ENCODE results near the gene COL4A2.

Gene COL4A2

GRCh38 chr13:110333837-110334236 is 26.8 kb downstream of the COL4A2 start:
- no peaks in the 10 kb centered on the region for H3K36me3 ChIP-seq (ENCODE audit: control insufficient read depth, insufficient read depth, low read length)
- H3K4me3 ChIP-seq (ENCODE audit: low read depth, low read length): no peak overlapping the region
- H3K4me1 ChIP-seq (ENCODE audit: control insufficient read depth, insufficient read depth, low read length): peaks cover 7% of the 10 kb centered on the region
- H3K9me3 ChIP-seq (ENCODE audit: control insufficient read depth, insufficient read depth, low read length): no peaks in the 10 kb centered on the region
- no peaks in the 10 kb centered on the region for H3K27me3 ChIP-seq (ENCODE audit: control insufficient read depth, insufficient read depth, low read length)
- no peak overlapping the region for H3K9ac ChIP-seq (ENCODE audit: low read depth, low read length)

GRCh38 chr13:110334256-110334655 is 27.2 kb downstream of the COL4A2 start:
- Histone ChIP-seq H3K9ac (ENCODE audit: low read depth, low read length) (no peak overlapping the region), H3K9me3 (ENCODE audit: control insufficient read depth, insufficient read depth, low read length) (no peaks in the 10 kb centered on the region), H3K27me3 (ENCODE audit: control insufficient read depth, insufficient read depth, low read length) (no peaks in the 10 kb centered on the region), H3K4me1 (ENCODE audit: control insufficient read depth, insufficient read depth, low read length) (peaks cover 7% of the 10 kb centered on the region), H3K4me3 (ENCODE audit: low read depth, low read length) (no peak overlapping the region), H3K36me3 (ENCODE audit: control insufficient read depth, insufficient read depth, low read length) (no peaks in the 10 kb centered on the region)

- Histone ChIP-seq H3K4me3 (ENCODE audit: low read depth, low read length) (no peak overlapping the region), H3K36me3 (ENCODE audit: control insufficient read depth, insufficient read depth, low read length) (no peaks in the 10 kb centered on the region), H3K9ac (ENCODE audit: low read depth, low read length) (no peak overlapping the region), H3K9me3 (ENCODE audit: control insufficient read depth, insufficient read depth, low read length) (no peaks in the 10 kb centered on the region), H3K27me3 (ENCODE audit: control insufficient read depth, insufficient read depth, low read length) (no peaks in the 10 kb centered on the region), H3K4me1 (ENCODE audit: control insufficient read depth, insufficient read depth, low read length) (peaks cover 5% of the 10 kb centered on the region)
These were observed 27.9 kb downstream of the COL4A2 start for GRCh38 chr13:110334841-110335490.

GRCh38 chr13:110336108-110336507 is 29.0 kb downstream of the COL4A2 start:
- Histone ChIP-seq H3K4me3 (ENCODE audit: low read depth, low read length) (no peak overlapping the region), H3K9me3 (ENCODE audit: control insufficient read depth, insufficient read depth, low read length) (no peaks in the 10 kb centered on the region), H3K36me3 (ENCODE audit: control insufficient read depth, insufficient read depth, low read length) (no peaks in the 10 kb centered on the region), H3K4me1 (ENCODE audit: control insufficient read depth, insufficient read depth, low read length) (peaks cover 5% of the 10 kb centered on the region), H3K9ac (ENCODE audit: low read depth, low read length) (no peak overlapping the region), H3K27me3 (ENCODE audit: control insufficient read depth, insufficient read depth, low read length) (no peaks in the 10 kb centered on the region)

- Histone ChIP-seq H3K4me3 (ENCODE audit: low read depth, low read length) (no peak overlapping the region), H3K9ac (ENCODE audit: low read depth, low read length) (no peak overlapping the region), H3K27me3 (ENCODE audit: control insufficient read depth, insufficient read depth, low read length) (no peaks in the 10 kb centered on the region), H3K4me1 (ENCODE audit: control insufficient read depth, insufficient read depth, low read length) (peaks cover 6% of the 10 kb centered on the region), H3K9me3 (ENCODE audit: control insufficient read depth, insufficient read depth, low read length) (no peaks in the 10 kb centered on the region), H3K36me3 (ENCODE audit: control insufficient read depth, insufficient read depth, low read length) (no peaks in the 10 kb centered on the region)
These were observed 29.6 kb downstream of the COL4A2 start for GRCh38 chr13:110336681-110337080.

GRCh38 chr13:110337247-110337646 is 30.2 kb downstream of the COL4A2 start:
- no peaks in the 10 kb centered on the region for H3K27me3 ChIP-seq (ENCODE audit: control insufficient read depth, insufficient read depth, low read length)
- peaks cover 11% of the 10 kb centered on the region for H3K4me1 ChIP-seq (ENCODE audit: control insufficient read depth, insufficient read depth, low read length)
- H3K9ac ChIP-seq (ENCODE audit: low read depth, low read length): no peak overlapping the region
- H3K4me3 ChIP-seq (ENCODE audit: low read depth, low read length): no peak overlapping the region
- H3K9me3 ChIP-seq (ENCODE audit: control insufficient read depth, insufficient read depth, low read length): no peaks in the 10 kb centered on the region
- H3K36me3 ChIP-seq (ENCODE audit: control insufficient read depth, insufficient read depth, low read length): no peaks in the 10 kb centered on the region

GRCh38 chr13:110338441-110339101 is 31.5 kb downstream of the COL4A2 start:
- H3K4me1 ChIP-seq (ENCODE audit: control insufficient read depth, insufficient read depth, low read length): peaks cover 12% of the 10 kb centered on the region

GRCh38 chr13:110339263-110339662 is 32.2 kb downstream of the COL4A2 start:
- Histone ChIP-seq H3K4me3 (ENCODE audit: low read depth, low read length) (no peak overlapping the region), H3K9me3 (ENCODE audit: control insufficient read depth, insufficient read depth, low read length) (no peaks in the 10 kb centered on the region), H3K9ac (ENCODE audit: low read depth, low read length) (no peak overlapping the region), H3K36me3 (ENCODE audit: control insufficient read depth, insufficient read depth, low read length) (no peaks in the 10 kb centered on the region), H3K4me1 (ENCODE audit: control insufficient read depth, insufficient read depth, low read length) (peaks cover 12% of the 10 kb centered on the region), H3K27me3 (ENCODE audit: control insufficient read depth, insufficient read depth, low read length) (no peaks in the 10 kb centered on the region)

More at GRCh38 chr13:110338441-110339101, 31.5 kb downstream of the COL4A2 start:
- no peaks in the 10 kb centered on the region for H3K27me3 ChIP-seq (ENCODE audit: control insufficient read depth, insufficient read depth, low read length)
- no peak overlapping the region for H3K9ac ChIP-seq (ENCODE audit: low read depth, low read length)
- no peak overlapping the region for H3K4me3 ChIP-seq (ENCODE audit: low read depth, low read length)
- H3K9me3 ChIP-seq (ENCODE audit: control insufficient read depth, insufficient read depth, low read length): no peaks in the 10 kb centered on the region
- H3K36me3 ChIP-seq (ENCODE audit: control insufficient read depth, insufficient read depth, low read length): no peaks in the 10 kb centered on the region

- H3K9ac ChIP-seq (ENCODE audit: low read depth, low read length): no peak overlapping the region
These were observed 33.0 kb downstream of the COL4A2 start for GRCh38 chr13:110339975-110340550.

GRCh38 chr13:110340812-110341444 is 33.8 kb downstream of the COL4A2 start:
- no peak overlapping the region for H3K4me3 ChIP-seq (ENCODE audit: low read depth, low read length)
- H3K4me1 ChIP-seq (ENCODE audit: control insufficient read depth, insufficient read depth, low read length): peaks cover 12% of the 10 kb centered on the region

More at GRCh38 chr13:110339975-110340550, 33.0 kb downstream of the COL4A2 start:
- no peaks in the 10 kb centered on the region for H3K27me3 ChIP-seq (ENCODE audit: control insufficient read depth, insufficient read depth, low read length)
- no peaks in the 10 kb centered on the region for H3K36me3 ChIP-seq (ENCODE audit: control insufficient read depth, insufficient read depth, low read length)
- H3K4me3 ChIP-seq (ENCODE audit: low read depth, low read length): no peak overlapping the region
- H3K9me3 ChIP-seq (ENCODE audit: control insufficient read depth, insufficient read depth, low read length): no peaks in the 10 kb centered on the region
- peaks cover 12% of the 10 kb centered on the region for H3K4me1 ChIP-seq (ENCODE audit: control insufficient read depth, insufficient read depth, low read length)

GRCh38 chr13:110341445-110342244 is 34.6 kb downstream of the COL4A2 start:
- no peaks in the 10 kb centered on the region for H3K36me3 ChIP-seq (ENCODE audit: control insufficient read depth, insufficient read depth, low read length)
- peaks cover 12% of the 10 kb centered on the region for H3K4me1 ChIP-seq (ENCODE audit: control insufficient read depth, insufficient read depth, low read length)
- no peaks in the 10 kb centered on the region for H3K27me3 ChIP-seq (ENCODE audit: control insufficient read depth, insufficient read depth, low read length)
- no peak overlapping the region for H3K9ac ChIP-seq (ENCODE audit: low read depth, low read length)
- H3K4me3 ChIP-seq (ENCODE audit: low read depth, low read length): no peak overlapping the region
- no peaks in the 10 kb centered on the region for H3K9me3 ChIP-seq (ENCODE audit: control insufficient read depth, insufficient read depth, low read length)

More at GRCh38 chr13:110340812-110341444, 33.8 kb downstream of the COL4A2 start:
- H3K9ac ChIP-seq (ENCODE audit: low read depth, low read length): no peak overlapping the region
- H3K27me3 ChIP-seq (ENCODE audit: control insufficient read depth, insufficient read depth, low read length): no peaks in the 10 kb centered on the region
- no peaks in the 10 kb centered on the region for H3K36me3 ChIP-seq (ENCODE audit: control insufficient read depth, insufficient read depth, low read length)
- no peaks in the 10 kb centered on the region for H3K9me3 ChIP-seq (ENCODE audit: control insufficient read depth, insufficient read depth, low read length)

All from iPS-15b (cell line).